K562 (cell line): ENCODE measurements around the gene DIPK2A. TPM values are rescaled to one million over a fixed set of nuclear protein-coding genes. Genes with fewer than 3 reads are reported as not detected.

Experiments
- ATAC-seq: fragments of 200-7000 bp; cut with Tn5 transposase; 3 replicates; pipeline ENCODE4 v1.9.1; 2020; ENCODE audit warnings: moderate library complexity
- BruUV-seq: library from RNA; stranded (reverse); fragments of 400-500 nt; replicated peaks from 2 replicates; lab custom pipeline; 2021; lab: Mats Ljungman, UMichigan
- CTCF ChIA-PET: fragments of 300-600 bp; formaldehyde crosslinking; extraction: SDS; loops from one replicate; lab custom pipeline; 2021; ENCODE audit warnings: low intra/inter-chr PET ratio; lab: Yijun Ruan, JAX
- POLR2A ChIA-PET: fragments of 300-600, 350-650 bp; sonication (Branson Sonifier 250); formaldehyde crosslinking; extraction: SDS; loops from one replicate; lab custom pipeline; 2021; ENCODE audit warnings: antibody characterized with exemption, inconsistent platforms; lab: Yijun Ruan, JAX
- DNase-seq, 4 experiments: peaks; one replicate each; pipeline versions ENCODE4 v3.0.0 to v3.0.0-alpha.2; 2011 to 2018; ENCODE audit warnings: low spot score in 3 of 4, mixed read lengths in 3 of 4; ENCODE audit errors: extremely low read depth in 1 of 4
- FAIRE-seq: peaks from 2 replicates; lab custom pipeline; 2011; peaks lifted over from hg19 to GRCh38; lab: Jason Lieb, UNC
- H2AFZ ChIP-seq: 2 replicates; pipeline ENCODE4 v1.6.0; 2011; ENCODE audit warnings: low read depth, low read length, control low read depth, inconsistent platforms
- H3K27ac ChIP-seq: fragments of 200-600 bp; 3 replicates; pipeline ENCODE4 v1.8.0; 2011; ENCODE audit warnings: low read depth, mild to moderate bottlenecking, control low read depth, inconsistent platforms, low read length, moderate library complexity, mixed read lengths; ENCODE audit errors: extremely low read depth
- H3K27me3 ChIP-seq, 2 experiments: fragments of 300-600 bp in 1 of 2; 2 replicates in 1 of 2; 3 replicates in 1 of 2; pipeline versions ENCODE4 v1.6.0 to v1.8.0; 2011; ENCODE audit warnings: inconsistent platforms in 2 of 2, low read length in 2 of 2, mild to moderate bottlenecking in 1 of 2, mixed read lengths in 1 of 2, moderate library complexity in 1 of 2; ENCODE audit not compliant: control insufficient read depth in 2 of 2, insufficient read depth in 2 of 2
- H3K36me3 ChIP-seq: fragments of 300-600 bp; 3 replicates; pipeline ENCODE4 v1.8.0; 2011; ENCODE audit warnings: mild to moderate bottlenecking, low read length, inconsistent platforms; ENCODE audit not compliant: control insufficient read depth, insufficient read depth
- H3K4me1 ChIP-seq, 2 experiments: fragments of 200-600 bp in 1 of 2; replicated peaks in 1 of 2; 2 replicates in 1 of 2; 3 replicates in 1 of 2; pipeline versions ENCODE4 v1.5.1 to v1.8.0; 2011; ENCODE audit warnings: inconsistent platforms in 2 of 2, low read length in 2 of 2, mild to moderate bottlenecking in 1 of 2, mixed read lengths in 1 of 2, moderate library complexity in 1 of 2; ENCODE audit not compliant: control insufficient read depth in 2 of 2, insufficient read depth in 2 of 2
- H3K4me2 ChIP-seq: 2 replicates; pipeline ENCODE4 v1.6.1; 2011; ENCODE audit warnings: low read length, control low read depth, inconsistent platforms, mixed read lengths; ENCODE audit not compliant: insufficient read depth
- H3K4me3 ChIP-seq: fragments of 200-600 bp; sonication (generic), shearing (Covaris generic); 2 replicates; pipeline ENCODE4 v1.5.1; 2016; ENCODE audit warnings: control low read depth, inconsistent platforms
- H3K79me2 ChIP-seq: fragments of 200-600 bp; 3 replicates; pipeline ENCODE4 v1.8.0; 2011; ENCODE audit warnings: low read length, inconsistent platforms; ENCODE audit not compliant: control insufficient read depth, insufficient read depth
- H3K9ac ChIP-seq, 2 experiments: 2 replicates each; pipeline versions ENCODE4 v1.6.0 to v1.6.1; 2011; ENCODE audit warnings: low read depth in 2 of 2, low read length in 2 of 2, control low read depth in 1 of 2, inconsistent platforms in 1 of 2, mild to moderate bottlenecking in 1 of 2, mixed read lengths in 1 of 2; ENCODE audit not compliant: insufficient read depth in 1 of 2
- H3K9me1 ChIP-seq: one replicate; pipeline ENCODE4 v1.6.0; 2011; ENCODE audit warnings: inconsistent platforms, mild to moderate bottlenecking, low read length, moderate library complexity; ENCODE audit not compliant: control insufficient read depth, insufficient read depth
- H3K9me3 ChIP-seq: replicated peaks from 2 replicates; pipeline ENCODE4 v1.5.1; 2011; ENCODE audit warnings: low read depth, low read length, inconsistent platforms; ENCODE audit not compliant: control insufficient read depth, insufficient read depth
- H4K20me1 ChIP-seq: replicated peaks from 2 replicates; pipeline ENCODE4 v1.6.1; 2011; ENCODE audit warnings: low read length, inconsistent platforms, mixed read lengths; ENCODE audit not compliant: control insufficient read depth, insufficient read depth
- BHLHE40 ChIP-seq: IDR thresholded peaks from 2 replicates; pipeline ENCODE4 v1.6.1; 2011; ENCODE audit warnings: low read length, improper control_type of control experiment
- CHAMP1 ChIP-seq: fragments of 450-650 bp; IDR thresholded peaks from 2 replicates; pipeline ENCODE4 v1.6.1; 2016; ENCODE audit warnings: mild to moderate bottlenecking
- CHCHD3 ChIP-seq: fragments of 250-450 bp; sonication (Bioruptor Pico); IDR thresholded peaks from 2 replicates; pipeline ENCODE4 v2.1.2; 2022; ENCODE audit warnings: mild to moderate bottlenecking
- EWSR1 ChIP-seq: fragments of 450-650 bp; IDR thresholded peaks from 2 replicates; pipeline ENCODE4 v1.6.1; 2018; ENCODE audit warnings: borderline replicate concordance, mild to moderate bottlenecking, low read depth, moderate library complexity; ENCODE audit not compliant: partially characterized antibody
- HNRNPL ChIP-seq: fragments of 200-400 bp; formaldehyde crosslinking; IDR thresholded peaks from 2 replicates; pipeline ENCODE4 v1.6.1; 2017; ENCODE audit warnings: low read depth, mild to moderate bottlenecking, low read length
- KDM1A ChIP-seq, 2 experiments: fragments of 450-650 bp; IDR thresholded peaks; 2 replicates each; pipeline ENCODE4 v1.6.1; 2016; ENCODE audit warnings: mild to moderate bottlenecking in 2 of 2
- MBD2 ChIP-seq: sonication (generic); IDR thresholded peaks from 2 replicates; pipeline ENCODE4 v1.6.1; 2016; ENCODE audit warnings: low read depth, borderline replicate concordance
- MYC ChIP-seq, 2 experiments: fragments of 250-450 bp in 1 of 2; sonication (Bioruptor Pico) in 1 of 2; IDR thresholded peaks; 2 replicates each; pipeline versions ENCODE4 v1.5.1 to v1.6.1; 2012 to 2021; ENCODE audit warnings: low read depth in 2 of 2, borderline replicate concordance in 1 of 2, improper control_type of control experiment in 1 of 2, low read length in 1 of 2, mild to moderate bottlenecking in 1 of 2, moderate library complexity in 1 of 2
- NFIX ChIP-seq: fragments of 250-450 bp; sonication (Bioruptor Pico); IDR thresholded peaks from 2 replicates; pipeline ENCODE4 v1.4.0; 2020; ENCODE audit warnings: low read depth, mild to moderate bottlenecking, moderate library complexity
- PML ChIP-seq: IDR thresholded peaks from 2 replicates; pipeline ENCODE4 v1.6.1; 2012; ENCODE audit warnings: low read length, inconsistent platforms
- RAD21 ChIP-seq, 2 experiments: fragments of 250-450 bp in 1 of 2; fragments of 450-650 bp in 1 of 2; sonication (Bioruptor Pico) in 1 of 2; formaldehyde crosslinking in 1 of 2; IDR thresholded peaks in 1 of 2; conservative IDR thresholded peaks in 1 of 2; 2 replicates each; pipeline versions ENCODE4 v1.4.0 to v1.8.0; 2020 to 2022; ENCODE audit warnings: mild to moderate bottlenecking in 2 of 2, moderate library complexity in 1 of 2
- SMARCC2 ChIP-seq: fragments of 450-650 bp; IDR thresholded peaks from 2 replicates; pipeline ENCODE4 v1.6.1; 2017; ENCODE audit warnings: antibody characterized with exemption, moderate library complexity, mild to moderate bottlenecking, low read depth
- SNRNP70 ChIP-seq: fragments of 200-400 bp; formaldehyde crosslinking; optimal IDR thresholded peaks from 2 replicates; pipeline ENCODE3; 2017; ENCODE audit warnings: low read depth, low read length
- TRIM28 ChIP-seq: fragments of 450-650 bp; IDR thresholded peaks from 2 replicates; pipeline ENCODE4 v1.6.1; 2017
- ZNF280B ChIP-seq: fragments of 250-450 bp; sonication (Bioruptor Pico); IDR thresholded peaks from 2 replicates; pipeline ENCODE4 v1.5.1; 2021; ENCODE audit warnings: mild to moderate bottlenecking
- ZSCAN29 ChIP-seq: fragments of 450-650 bp; IDR thresholded peaks from 2 replicates; pipeline ENCODE4 v1.6.1; 2017
- WGBS: fragments of 100-300 bp; shearing (Covaris generic); methylation state at CpG from one replicate; pipeline ENCODE4 v1.1.6; 2016; ENCODE audit warnings: low coverage, mixed read lengths; ENCODE audit not compliant: insufficient coverage; ENCODE audit errors: missing lambda C conversion rate; 5-methylcytosine and 5-hydroxymethylcytosine counted together
- in situ Hi-C: fragments of 300-500 bp; cut with MboI; formaldehyde crosslinking; loops from 4 replicates; pipeline ENCODE4 v1.15.0; 2018; ENCODE audit warnings: inconsistent platforms, mixed read lengths
- intact Hi-C: fragments of 100-400 bp; cut with micrococcal nuclease; formaldehyde crosslinking; loops from 2 replicates; pipeline ENCODE4 v1.14.2; 2022
- polyA plus RNA-seq, 8 experiments: library from polyadenylated mRNA; depleted of rRNA in 4 of 8; stranded (reverse) in 5 of 8; unstranded in 3 of 8; fragments of >200 nt; fragmentation: Nextera tagmentation in 2 of 8; fragmentation: Illumina TruSeq in 1 of 8; extraction: Ambion mirVana in 2 of 8; extraction: Trizol in 1 of 8; gene quantifications; 2 replicates each; pipeline versions ENCODE4 v1.2.1 to v1.2.3, GENCODE V29; 2011 to 2014; ENCODE audit warnings: inconsistent platforms in 1 of 8, missing spikeins in 1 of 8
- total RNA-seq, 7 experiments: library from RNA; depleted of rRNA in 6 of 7; stranded (reverse); fragments of >200 nt in 6 of 7; fragmentation: Illumina TruSeq in 2 of 7; extraction: Trizol in 2 of 7; gene quantifications; 2 replicates each; pipeline versions ENCODE4 v1.2.1 to v1.2.3, GENCODE V29; 2011 to 2021; ENCODE audit warnings: low replicate concordance in 1 of 7
- TF ChIP-seq, protein P1 (sequence below): fragments of 150-350 bp; IDR thresholded peaks from 2 replicates; pipeline ENCODE4 v1.6.1; 2014; ENCODE audit warnings: low read depth, mild to moderate bottlenecking, low read length, borderline replicate concordance

Gene DIPK2A
- total and polyA plus RNA-seq, 9 of the 15 experiments (the other 6 are each of a cell fraction or from before 2014, with no cell fraction given), result 3.3 to 15.7 (median 7.8) TPM

- no TSS peak for BruUV-seq
- no peaks in the 10 kb centered on the region for H4K20me1 ChIP-seq
- peak overlapping the region; percentile 20; the same call in 1 of the 2 replicates for H2AFZ ChIP-seq
- no peak for ATAC-seq
- H3K79me2 ChIP-seq, result no peaks in the 10 kb centered on the region
- in situ Hi-C loops, result no loop called here
- H3K9me1 ChIP-seq, result no peaks in the 10 kb centered on the region
- no peak overlapping the region for H3K4me2 ChIP-seq
- H3K4me3 ChIP-seq, result no peak overlapping the region
- H3K9me3 ChIP-seq, result no peaks in the 10 kb centered on the region
- H3K36me3 ChIP-seq, result no peaks in the 10 kb centered on the region
- peaks cover 0 to 10% of the 10 kb centered on the region in 2 experiments; a peak in 3 of 5 replicates for H3K4me1 ChIP-seq
- intact Hi-C loops, result no loop called here
- no peak for DNase-seq
- ChIA-PET CTCF (no interaction called here), POLR2A (no interaction called here)
- H3K9ac ChIP-seq, result no peak overlapping the region
- peak; percentile 55 for FAIRE-seq
- H3K27ac ChIP-seq, result no peak overlapping the region
- 42% methylated on average over 4 of the region's 4 CpGs for WGBS
- no peaks in the 10 kb centered on the region for H3K27me3 ChIP-seq
- TF ChIP-seq CHCHD3 (CRISPR knock-in tag) (no peak), ZNF280B (CRISPR knock-in tag) (no peak), EWSR1 (no peak), SMARCC2 (no peak), SNRNP70 (no peak), CHAMP1 (no peak), BHLHE40 (no peak), KDM1A (IDR thresholded peaks at IDR 0.05) (no peak), HNRNPL (no peak), TRIM28 (no peak), ZSCAN29 (no peak), MYC (IDR thresholded peaks at IDR 0.05; ENCODE audit: low read depth, low read length) (no peak), MYC (CRISPR knock-in tag; IDR thresholded peaks at IDR 0.05; ENCODE audit: borderline replicate concordance, low read depth) (no peak), PML (no peak), MBD2 (no peak), NFIX (no peak), RAD21 (CRISPR knock-in tag; conservative IDR thresholded peaks at IDR 0.05 in 1 of 2, IDR thresholded peaks at IDR 0.05 in 1 of 2) (no peak)
- TF ChIP-seq, protein P1, sequence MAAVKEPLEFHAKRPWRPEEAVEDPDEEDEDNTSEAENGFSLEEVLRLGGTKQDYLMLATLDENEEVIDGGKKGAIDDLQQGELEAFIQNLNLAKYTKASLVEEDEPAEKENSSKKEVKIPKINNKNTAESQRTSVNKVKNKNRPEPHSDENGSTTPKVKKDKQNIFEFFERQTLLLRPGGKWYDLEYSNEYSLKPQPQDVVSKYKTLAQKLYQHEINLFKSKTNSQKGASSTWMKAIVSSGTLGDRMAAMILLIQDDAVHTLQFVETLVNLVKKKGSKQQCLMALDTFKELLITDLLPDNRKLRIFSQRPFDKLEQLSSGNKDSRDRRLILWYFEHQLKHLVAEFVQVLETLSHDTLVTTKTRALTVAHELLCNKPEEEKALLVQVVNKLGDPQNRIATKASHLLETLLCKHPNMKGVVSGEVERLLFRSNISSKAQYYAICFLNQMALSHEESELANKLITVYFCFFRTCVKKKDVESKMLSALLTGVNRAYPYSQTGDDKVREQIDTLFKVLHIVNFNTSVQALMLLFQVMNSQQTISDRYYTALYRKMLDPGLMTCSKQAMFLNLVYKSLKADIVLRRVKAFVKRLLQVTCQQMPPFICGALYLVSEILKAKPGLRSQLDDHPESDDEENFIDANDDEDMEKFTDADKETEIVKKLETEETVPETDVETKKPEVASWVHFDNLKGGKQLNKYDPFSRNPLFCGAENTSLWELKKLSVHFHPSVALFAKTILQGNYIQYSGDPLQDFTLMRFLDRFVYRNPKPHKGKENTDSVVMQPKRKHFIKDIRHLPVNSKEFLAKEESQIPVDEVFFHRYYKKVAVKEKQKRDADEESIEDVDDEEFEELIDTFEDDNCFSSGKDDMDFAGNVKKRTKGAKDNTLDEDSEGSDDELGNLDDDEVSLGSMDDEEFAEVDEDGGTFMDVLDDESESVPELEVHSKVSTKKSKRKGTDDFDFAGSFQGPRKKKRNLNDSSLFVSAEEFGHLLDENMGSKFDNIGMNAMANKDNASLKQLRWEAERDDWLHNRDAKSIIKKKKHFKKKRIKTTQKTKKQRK, result no peak
These were observed 38.7 kb downstream of the DIPK2A start for GRCh38 chr3:144010371-144010770.
